Activated T-cell treated with anti-CD3 and anti-CD28 coated beads, Interleukin-2, amount 50 U/mL, for 1 hour (primary cell): ENCODE results near the gene THSD8.

Source experiments
- DNase-seq: peaks from one replicate; pipeline ENCODE4 v3.0.0-alpha.2; 2020

THSD8 gene

GRCh38 chr19:12782174-12782423 is 19.8 kb upstream of the THSD8 start:
- DNase-seq, result no peak

- peak; percentile 95 for DNase-seq
These were observed 19.2 kb upstream of the THSD8 start for GRCh38 chr19:12782424-12783290.

- peak; percentile 36 for DNase-seq
These were observed 18.5 kb upstream of the THSD8 start for GRCh38 chr19:12783291-12783848.

GRCh38 chr19:12783849-12784393 is 17.9 kb upstream of the THSD8 start:
- no peak for DNase-seq

- no peak for DNase-seq
These were observed 17.4 kb upstream of the THSD8 start for GRCh38 chr19:12784394-12784870.

GRCh38 chr19:12784871-12785430 is 16.9 kb upstream of the THSD8 start:
- DNase-seq, result peak; percentile 49

- peak; percentile 25 for DNase-seq
These were observed 16.3 kb upstream of the THSD8 start for GRCh38 chr19:12785431-12786031.

GRCh38 chr19:12786141-12786870 is 15.6 kb upstream of the THSD8 start:
- DNase-seq, result no peak

- DNase-seq, result no peak
These were observed 14.9 kb upstream of the THSD8 start for GRCh38 chr19:12786952-12787351.

GRCh38 chr19:12787458-12787857 is 14.4 kb upstream of the THSD8 start:
- no peak for DNase-seq

GRCh38 chr19:12788042-12788681 is 13.7 kb upstream of the THSD8 start:
- DNase-seq, result no peak

GRCh38 chr19:12788682-12789097 is 13.2 kb upstream of the THSD8 start:
- DNase-seq, result peak; percentile 49

GRCh38 chr19:12789098-12789903 is 12.6 kb upstream of the THSD8 start:
- DNase-seq, result no peak

GRCh38 chr19:12789904-12790619 is 11.8 kb upstream of the THSD8 start:
- peak; percentile 91 for DNase-seq

- no peak for DNase-seq
These were observed 11.1 kb upstream of the THSD8 start for GRCh38 chr19:12790628-12791344.

GRCh38 chr19:12791345-12792050 is 10.4 kb upstream of the THSD8 start, which contains the start of gene JUNB:
TSS of gene JUNB (plus strand) at chr19:12791486. CDS start at chr19:12791772, 286 bp downstream.
- DNase-seq, result peak; percentile 98

- peak; percentile 75 for DNase-seq
These were observed 9.6 kb upstream of the THSD8 start for GRCh38 chr19:12792051-12792852.

GRCh38 chr19:12792853-12793289 is 9.0 kb upstream of the THSD8 start:
- DNase-seq, result peak; percentile 67
